Measurements from ENCODE around the gene PHF19.

PHF19 gene

GRCh38 chr9:120872791-120873502 lies 4.0 kb downstream of the PHF19 start:
- no peak for ATAC-seq

GRCh38 chr9:120870206-120870605 lies 6.8 kb downstream of the PHF19 start:
- ATAC-seq = no peak

- ATAC-seq = no peak
Measured at GRCh38 chr9:120869726-120870125, 7.3 kb downstream of the PHF19 start.

GRCh38 chr9:120869360-120869687 lies 7.7 kb downstream of the PHF19 start:
- no peak for ATAC-seq

GRCh38 chr9:120868676-120869359 lies 8.2 kb downstream of the PHF19 start:
- ATAC-seq = peak; percentile 94 to 96

GRCh38 chr9:120868339-120868675 lies 8.7 kb downstream of the PHF19 start:
- ATAC-seq = peak; percentile 24 to 34

- ATAC-seq = no peak
Measured at GRCh38 chr9:120867676-120868338, 9.2 kb downstream of the PHF19 start.

- no peak for ATAC-seq
Measured at GRCh38 chr9:120866651-120867050, 10.3 kb downstream of the PHF19 start.

GRCh38 chr9:120865809-120866208 lies 11.2 kb downstream of the PHF19 start:
- no peak for ATAC-seq

GRCh38 chr9:120865176-120865575 lies 11.8 kb downstream of the PHF19 start:
- no peak for ATAC-seq

GRCh38 chr9:120864719-120865118 lies 12.3 kb downstream of the PHF19 start:
- no peak for ATAC-seq

- no peak for ATAC-seq
Measured at GRCh38 chr9:120863833-120864232, 13.2 kb downstream of the PHF19 start.

- no peak for ATAC-seq
Measured at GRCh38 chr9:120862452-120862851, 14.5 kb downstream of the PHF19 start.

GRCh38 chr9:120861935-120862334 lies 15.1 kb downstream of the PHF19 start:
- ATAC-seq = no peak

- no peak for ATAC-seq
Measured at GRCh38 chr9:120860083-120860482, 16.9 kb downstream of the PHF19 start.

GRCh38 chr9:120859361-120859760 lies 17.6 kb downstream of the PHF19 start:
- no peak for ATAC-seq

- no peak for ATAC-seq
Measured at GRCh38 chr9:120857902-120858301, 19.1 kb downstream of the PHF19 start.

GRCh38 chr9:120857481-120857880 lies 19.5 kb downstream of the PHF19 start:
- no peak for ATAC-seq

GRCh38 chr9:120856700-120857099 lies 20.3 kb downstream of the PHF19 start:
- ATAC-seq = no peak

- ATAC-seq = no peak
Measured at GRCh38 chr9:120855827-120856670, 20.9 kb downstream of the PHF19 start.

GRCh38 chr9:120854596-120855327 lies 22.2 kb downstream of the PHF19 start:
- no peak for ATAC-seq

GRCh38 chr9:120853198-120853597 lies 23.8 kb downstream of the PHF19 start:
- no peak for ATAC-seq

Measured in activated CD4-positive, CD25-positive, alpha-beta regulatory T cell treated with anti-CD3 and anti-CD28 coated beads, Interleukin-2, amount 50 U/mL, for 24 hours (primary cell).